Measurements from ENCODE around the gene RASA4B.

GRCh38 chr7:102449136-102449535 lies 68.4 kb downstream of the RASA4B start:
- TF ChIP-seq POLR2A (IDR thresholded peaks at IDR 0.05) (no peak), CTCF (IDR thresholded peaks at IDR 0.05 in 8 of 11, conservative IDR thresholded peaks at IDR 0.05 in 3 of 11) (no peak)

All from spleen (tissue), 7 donors.